K562 (cell line): ENCODE data around the gene ELOVL1. TPM values are rescaled to one million over a fixed set of nuclear protein-coding genes. Genes with fewer than 3 reads are reported as not detected.
A peak's percentile ranks its signal among the peaks of the same experiment; 100 is the strongest.

Source experiments
- AFF1 ChIP-seq, 2 experiments: fragments of 450-650 bp; IDR thresholded peaks; 2 replicates each; pipeline ENCODE4 v1.6.1; 2018; ENCODE audit warnings: mild to moderate bottlenecking in 2 of 2, low read depth in 1 of 2; ENCODE audit not compliant: partially characterized antibody in 2 of 2
- ETV1 ChIP-seq: fragments of 450-650 bp; conservative IDR thresholded peaks from 2 replicates; pipeline ENCODE4 v1.6.1; 2016; ENCODE audit warnings: missing genetic modification characterization, control low read depth, low read depth, missing compliant biosample characterization
- GABPA ChIP-seq: fragments of 200-800 bp; sonication (Bioruptor generic); conservative IDR thresholded peaks from 2 replicates; pipeline ENCODE4 v1.6.1; 2016; ENCODE audit warnings: low read depth, missing genetic modification characterization, missing compliant biosample characterization
- NR2C2 ChIP-seq, 2 experiments: fragments of 200-800 bp in 1 of 2; sonication (Bioruptor generic) in 1 of 2; sonication (generic) in 1 of 2; formaldehyde crosslinking in 1 of 2; IDR thresholded peaks; 2 replicates each; pipeline versions ENCODE4 v1.6.1 to v1.8.0; 2016 to 2022; ENCODE audit warnings: mild to moderate bottlenecking in 1 of 2, missing compliant biosample characterization in 1 of 2, missing genetic modification characterization in 1 of 2, missing genetic modification reagents in 1 of 2
- RBM39 ChIP-seq: fragments of 200-400 bp; formaldehyde crosslinking; optimal IDR thresholded peaks from 2 replicates; pipeline ENCODE3; 2018; ENCODE audit warnings: low read depth, low read length
- SOX6 ChIP-seq: fragments of 450-650 bp; IDR thresholded peaks from 2 replicates; pipeline ENCODE4 v1.6.1; 2014; ENCODE audit warnings: mild to moderate bottlenecking
- SREBF1 ChIP-seq: fragments of 150-350 bp; IDR thresholded peaks from 2 replicates; pipeline ENCODE4 v1.6.1; 2014; ENCODE audit warnings: antibody characterized with exemption, low read depth, low read length, borderline replicate concordance
- polyA plus RNA-seq, 8 experiments: library from polyadenylated mRNA; depleted of rRNA in 4 of 8; stranded (reverse) in 5 of 8; unstranded in 3 of 8; fragments of >200 nt; fragmentation: Nextera tagmentation in 2 of 8; fragmentation: Illumina TruSeq in 1 of 8; extraction: Ambion mirVana in 2 of 8; extraction: Trizol in 1 of 8; gene quantifications; 2 replicates each; pipeline versions ENCODE4 v1.2.1 to v1.2.3, GENCODE V29; 2011 to 2014; ENCODE audit warnings: inconsistent platforms in 1 of 8, missing spikeins in 1 of 8
- total RNA-seq, 7 experiments: library from RNA; depleted of rRNA in 6 of 7; stranded (reverse); fragments of >200 nt in 6 of 7; fragmentation: Illumina TruSeq in 2 of 7; extraction: Trizol in 2 of 7; gene quantifications; 2 replicates each; pipeline versions ENCODE4 v1.2.1 to v1.2.3, GENCODE V29; 2011 to 2021; ENCODE audit warnings: low replicate concordance in 1 of 7
- TF ChIP-seq, protein P1 (sequence below): fragments of 250-450 bp; sonication (Bioruptor Pico); IDR thresholded peaks from 2 replicates; pipeline ENCODE4 v1.8.0; 2021; ENCODE audit warnings: moderate library complexity, mild to moderate bottlenecking, inconsistent platforms
- TF ChIP-seq, protein P2 (sequence below): sonication (generic); formaldehyde crosslinking; IDR thresholded peaks from 2 replicates; pipeline ENCODE4 v1.8.0; 2023; ENCODE audit warnings: mild to moderate bottlenecking, missing genetic modification reagents
- TF ChIP-seq, protein P3 (sequence below): fragments of 450-650 bp; conservative IDR thresholded peaks from 2 replicates; pipeline ENCODE4 v1.6.1; 2016; ENCODE audit warnings: missing genetic modification characterization, low read depth, mild to moderate bottlenecking, control low read depth, missing compliant biosample characterization
- TF ChIP-seq, protein P4 (sequence below): sonication (generic); formaldehyde crosslinking; IDR thresholded peaks from 2 replicates; pipeline ENCODE4 v1.8.0; 2022; ENCODE audit warnings: missing genetic modification reagents, mild to moderate bottlenecking, moderate library complexity, borderline replicate concordance

Gene ELOVL1
- total and polyA plus RNA-seq, 9 of the 15 experiments (the other 6 are each of a cell fraction or from before 2014, with no cell fraction given) = 51.0 to 157 (median 70.3) TPM

DNA sequence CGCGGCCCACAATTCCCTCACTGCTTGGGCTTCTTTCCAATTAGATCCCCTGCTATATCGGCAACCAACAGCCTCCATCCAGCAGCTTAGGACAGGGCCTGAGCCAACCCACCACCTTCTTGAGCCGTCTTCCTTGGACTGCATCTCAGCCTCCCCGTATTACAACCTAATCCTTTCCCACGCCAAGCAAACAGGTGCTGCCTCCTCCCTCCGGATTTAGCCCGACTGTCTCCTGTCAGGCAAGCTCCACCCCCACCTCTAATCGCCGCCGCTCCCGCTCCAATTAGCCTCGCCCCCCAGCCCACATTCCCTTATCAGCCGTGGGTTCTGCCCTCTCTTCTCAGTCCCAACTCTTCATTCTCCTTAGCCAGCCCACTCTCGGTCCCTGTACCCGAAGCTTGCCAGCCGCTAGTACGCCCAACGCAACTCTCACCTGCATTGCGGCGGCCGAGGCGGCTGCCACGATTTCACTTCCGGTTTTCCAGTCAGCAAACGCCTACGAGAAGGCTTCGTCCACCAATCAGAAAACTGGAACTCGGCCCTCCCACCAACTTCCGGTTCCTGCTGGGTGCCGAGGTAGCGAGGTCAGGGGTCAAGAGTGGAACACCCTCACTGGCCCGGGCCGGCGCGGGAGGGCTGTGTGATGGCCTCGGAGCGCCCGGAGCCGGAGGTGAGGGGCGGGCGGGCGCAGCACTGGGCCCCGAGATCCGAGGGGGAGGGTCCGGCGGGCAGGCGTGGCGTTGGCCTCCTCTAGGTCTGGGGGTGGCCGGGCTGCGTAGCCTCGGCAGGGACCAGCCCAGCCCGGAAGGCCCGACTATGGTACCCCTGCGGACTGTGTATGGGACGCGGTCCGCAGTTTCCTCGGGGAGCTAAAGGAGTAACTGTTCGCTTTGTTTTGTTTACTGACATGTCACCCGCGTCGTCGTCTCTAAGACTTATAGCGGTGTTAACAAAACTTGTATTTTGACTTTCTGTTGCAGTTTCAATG lies 21.8 kb upstream of the ELOVL1 start, which contains the start of the genes MED8 and SZT2 (continued):
- TF ChIP-seq, protein P1, sequence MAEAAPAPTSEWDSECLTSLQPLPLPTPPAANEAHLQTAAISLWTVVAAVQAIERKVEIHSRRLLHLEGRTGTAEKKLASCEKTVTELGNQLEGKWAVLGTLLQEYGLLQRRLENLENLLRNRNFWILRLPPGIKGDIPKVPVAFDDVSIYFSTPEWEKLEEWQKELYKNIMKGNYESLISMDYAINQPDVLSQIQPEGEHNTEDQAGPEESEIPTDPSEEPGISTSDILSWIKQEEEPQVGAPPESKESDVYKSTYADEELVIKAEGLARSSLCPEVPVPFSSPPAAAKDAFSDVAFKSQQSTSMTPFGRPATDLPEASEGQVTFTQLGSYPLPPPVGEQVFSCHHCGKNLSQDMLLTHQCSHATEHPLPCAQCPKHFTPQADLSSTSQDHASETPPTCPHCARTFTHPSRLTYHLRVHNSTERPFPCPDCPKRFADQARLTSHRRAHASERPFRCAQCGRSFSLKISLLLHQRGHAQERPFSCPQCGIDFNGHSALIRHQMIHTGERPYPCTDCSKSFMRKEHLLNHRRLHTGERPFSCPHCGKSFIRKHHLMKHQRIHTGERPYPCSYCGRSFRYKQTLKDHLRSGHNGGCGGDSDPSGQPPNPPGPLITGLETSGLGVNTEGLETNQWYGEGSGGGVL = no peak
- TF ChIP-seq SOX6 (peak; percentile 46), SREBF1 (no peak), RBM39 (no peak), ETV1 (tag) (peak; percentile 80), NR2C2 (CRISPR knock-in tag; IDR thresholded peaks at IDR 0.05) (peak; percentile 97), NR2C2 (tag; IDR thresholded peaks at IDR 0.05) (peak; percentile 100), AFF1 (IDR thresholded peaks at IDR 0.05; ENCODE audit: low read depth in 1 of 2, partially characterized antibody in 2 of 2) (peak; percentile 65 to 76), GABPA (tag) (peak; percentile 100)
- TF ChIP-seq, protein P2, sequence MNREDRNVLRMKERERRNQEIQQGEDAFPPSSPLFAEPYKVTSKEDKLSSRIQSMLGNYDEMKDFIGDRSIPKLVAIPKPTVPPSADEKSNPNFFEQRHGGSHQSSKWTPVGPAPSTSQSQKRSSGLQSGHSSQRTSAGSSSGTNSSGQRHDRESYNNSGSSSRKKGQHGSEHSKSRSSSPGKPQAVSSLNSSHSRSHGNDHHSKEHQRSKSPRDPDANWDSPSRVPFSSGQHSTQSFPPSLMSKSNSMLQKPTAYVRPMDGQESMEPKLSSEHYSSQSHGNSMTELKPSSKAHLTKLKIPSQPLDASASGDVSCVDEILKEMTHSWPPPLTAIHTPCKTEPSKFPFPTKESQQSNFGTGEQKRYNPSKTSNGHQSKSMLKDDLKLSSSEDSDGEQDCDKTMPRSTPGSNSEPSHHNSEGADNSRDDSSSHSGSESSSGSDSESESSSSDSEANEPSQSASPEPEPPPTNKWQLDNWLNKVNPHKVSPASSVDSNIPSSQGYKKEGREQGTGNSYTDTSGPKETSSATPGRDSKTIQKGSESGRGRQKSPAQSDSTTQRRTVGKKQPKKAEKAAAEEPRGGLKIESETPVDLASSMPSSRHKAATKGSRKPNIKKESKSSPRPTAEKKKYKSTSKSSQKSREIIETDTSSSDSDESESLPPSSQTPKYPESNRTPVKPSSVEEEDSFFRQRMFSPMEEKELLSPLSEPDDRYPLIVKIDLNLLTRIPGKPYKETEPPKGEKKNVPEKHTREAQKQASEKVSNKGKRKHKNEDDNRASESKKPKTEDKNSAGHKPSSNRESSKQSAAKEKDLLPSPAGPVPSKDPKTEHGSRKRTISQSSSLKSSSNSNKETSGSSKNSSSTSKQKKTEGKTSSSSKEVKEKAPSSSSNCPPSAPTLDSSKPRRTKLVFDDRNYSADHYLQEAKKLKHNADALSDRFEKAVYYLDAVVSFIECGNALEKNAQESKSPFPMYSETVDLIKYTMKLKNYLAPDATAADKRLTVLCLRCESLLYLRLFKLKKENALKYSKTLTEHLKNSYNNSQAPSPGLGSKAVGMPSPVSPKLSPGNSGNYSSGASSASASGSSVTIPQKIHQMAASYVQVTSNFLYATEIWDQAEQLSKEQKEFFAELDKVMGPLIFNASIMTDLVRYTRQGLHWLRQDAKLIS = no peak; the same call in 1 of the 2 replicates
- TF ChIP-seq, protein P3, sequence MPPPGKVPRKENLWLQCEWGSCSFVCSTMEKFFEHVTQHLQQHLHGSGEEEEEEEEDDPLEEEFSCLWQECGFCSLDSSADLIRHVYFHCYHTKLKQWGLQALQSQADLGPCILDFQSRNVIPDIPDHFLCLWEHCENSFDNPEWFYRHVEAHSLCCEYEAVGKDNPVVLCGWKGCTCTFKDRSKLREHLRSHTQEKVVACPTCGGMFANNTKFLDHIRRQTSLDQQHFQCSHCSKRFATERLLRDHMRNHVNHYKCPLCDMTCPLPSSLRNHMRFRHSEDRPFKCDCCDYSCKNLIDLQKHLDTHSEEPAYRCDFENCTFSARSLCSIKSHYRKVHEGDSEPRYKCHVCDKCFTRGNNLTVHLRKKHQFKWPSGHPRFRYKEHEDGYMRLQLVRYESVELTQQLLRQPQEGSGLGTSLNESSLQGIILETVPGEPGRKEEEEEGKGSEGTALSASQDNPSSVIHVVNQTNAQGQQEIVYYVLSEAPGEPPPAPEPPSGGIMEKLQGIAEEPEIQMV (tag) = 0 out of 2 replicates have a peak, but pooled peaks have one; percentile 47
- TF ChIP-seq, protein P4, sequence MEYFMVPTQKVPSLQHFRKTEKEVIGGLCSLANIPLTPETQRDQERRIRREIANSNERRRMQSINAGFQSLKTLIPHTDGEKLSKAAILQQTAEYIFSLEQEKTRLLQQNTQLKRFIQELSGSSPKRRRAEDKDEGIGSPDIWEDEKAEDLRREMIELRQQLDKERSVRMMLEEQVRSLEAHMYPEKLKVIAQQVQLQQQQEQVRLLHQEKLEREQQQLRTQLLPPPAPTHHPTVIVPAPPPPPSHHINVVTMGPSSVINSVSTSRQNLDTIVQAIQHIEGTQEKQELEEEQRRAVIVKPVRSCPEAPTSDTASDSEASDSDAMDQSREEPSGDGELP (CRISPR knock-in tag) = peak; percentile 88; the same call in 1 of the 2 replicates
